H9 (cell line): Measurements from ENCODE around the gene RCHY1. TPM values are rescaled to one million over a fixed set of nuclear protein-coding genes. Genes with fewer than 3 reads are reported as not detected.

ENCODE experiments used
- DNase-seq: peaks from one replicate; pipeline ENCODE4 v3.0.0-alpha.2; 2017
- H2AFZ ChIP-seq: one replicate; pipeline ENCODE4 v1.6.1; 2013; ENCODE audit warnings: mild to moderate bottlenecking, low read length, control low read depth, moderate library complexity
- H2AK5ac ChIP-seq: 2 replicates; pipeline ENCODE4 v1.6.1; 2013; ENCODE audit warnings: low read length, control low read depth, mixed read lengths; ENCODE audit not compliant: insufficient read length
- H2BK120ac ChIP-seq: one replicate; pipeline ENCODE4 v1.6.1; 2013; ENCODE audit warnings: low read depth, mild to moderate bottlenecking, low read length, control low read depth, inconsistent platforms; ENCODE audit not compliant: poor library complexity, severe bottlenecking
- H2BK12ac ChIP-seq: 2 replicates; pipeline ENCODE4 v1.6.1; 2013; ENCODE audit warnings: low read length, control low read depth, mixed read lengths, low read depth; ENCODE audit not compliant: insufficient read length
- H2BK15ac ChIP-seq: 2 replicates; pipeline ENCODE4 v1.6.1; 2013; ENCODE audit warnings: low read depth, low read length, control low read depth
- H2BK20ac ChIP-seq: one replicate; pipeline ENCODE4 v1.6.1; 2013; ENCODE audit warnings: low read depth, mild to moderate bottlenecking, low read length, control low read depth, inconsistent platforms; ENCODE audit not compliant: poor library complexity, severe bottlenecking
- H2BK5ac ChIP-seq: 2 replicates; pipeline ENCODE4 v1.6.1; 2013; ENCODE audit warnings: low read length, control low read depth, mixed read lengths; ENCODE audit not compliant: insufficient read length
- H3K14ac ChIP-seq: 2 replicates; pipeline ENCODE4 v1.6.1; 2013; ENCODE audit warnings: low read length, control low read depth; ENCODE audit not compliant: insufficient read depth
- H3K18ac ChIP-seq: 2 replicates; pipeline ENCODE4 v1.6.1; 2013; ENCODE audit warnings: low read depth, mild to moderate bottlenecking, mixed read lengths, low read length, control low read depth; ENCODE audit not compliant: insufficient read length
- H3K23ac ChIP-seq: 2 replicates; pipeline ENCODE4 v1.6.1; 2013; ENCODE audit warnings: low read length, control low read depth, mixed read lengths, low read depth; ENCODE audit not compliant: insufficient read length
- H3K23me2 ChIP-seq: 2 replicates; pipeline ENCODE4 v1.6.1; 2013; ENCODE audit warnings: low read depth, mild to moderate bottlenecking, mixed read lengths, low read length, control low read depth; ENCODE audit not compliant: insufficient read length, poor library complexity, severe bottlenecking
- H3K27ac ChIP-seq: 2 replicates; pipeline ENCODE4 v1.5.1; 2013; ENCODE audit warnings: low read length, control low read depth, mixed read lengths, low read depth; ENCODE audit not compliant: insufficient read length
- H3K27me3 ChIP-seq: 2 replicates; pipeline ENCODE4 v1.6.1; 2013; ENCODE audit warnings: low read length, control low read depth, inconsistent platforms; ENCODE audit not compliant: insufficient read depth
- H3K4ac ChIP-seq: 2 replicates; pipeline ENCODE4 v1.6.1; 2013; ENCODE audit warnings: low read depth, mild to moderate bottlenecking, control low read depth, inconsistent platforms, low read length, moderate library complexity
- H3K4me1 ChIP-seq: 2 replicates; pipeline ENCODE4 v1.6.1; 2013; ENCODE audit warnings: low read length, control low read depth, inconsistent platforms; ENCODE audit not compliant: insufficient read depth
- H3K4me2 ChIP-seq: 2 replicates; pipeline ENCODE4 v1.6.1; 2013; ENCODE audit warnings: low read length, control low read depth, mixed read lengths; ENCODE audit not compliant: insufficient read length, insufficient read depth
- H3K56ac ChIP-seq: 2 replicates; pipeline ENCODE4 v1.6.1; 2013; ENCODE audit warnings: low read depth, mild to moderate bottlenecking, mixed read lengths, low read length, control low read depth; ENCODE audit not compliant: insufficient read length
- H3K79me1 ChIP-seq: 2 replicates; pipeline ENCODE4 v1.6.1; 2013; ENCODE audit warnings: low read depth, mild to moderate bottlenecking, moderate library complexity, low read length, control low read depth, inconsistent platforms; ENCODE audit not compliant: insufficient read depth, poor library complexity, severe bottlenecking
- H3K79me2 ChIP-seq: 2 replicates; pipeline ENCODE4 v1.6.1; 2013; ENCODE audit warnings: low read length, control low read depth, inconsistent platforms; ENCODE audit not compliant: insufficient read depth
- H3K9ac ChIP-seq: 2 replicates; pipeline ENCODE4 v1.6.1; 2013; ENCODE audit warnings: low read length, control low read depth, mixed read lengths; ENCODE audit not compliant: insufficient read length; ENCODE audit errors: extremely low read depth
- H3K9me3 ChIP-seq: one replicate; pipeline ENCODE4 v1.6.1; 2013; ENCODE audit warnings: low read depth, low read length, inconsistent platforms; ENCODE audit not compliant: control insufficient read depth
- H3T11ph ChIP-seq: one replicate; pipeline ENCODE4 v1.6.1; 2013; ENCODE audit warnings: mild to moderate bottlenecking, low read length, control low read depth, inconsistent platforms
- H4K20me1 ChIP-seq: one replicate; pipeline ENCODE4 v1.6.1; 2013; ENCODE audit not compliant: control insufficient read depth, insufficient read length, insufficient read depth
- H4K5ac ChIP-seq: 2 replicates; pipeline ENCODE4 v1.6.1; 2013; ENCODE audit warnings: low read depth, mild to moderate bottlenecking, mixed read lengths, low read length, control low read depth; ENCODE audit not compliant: insufficient read length
- H4K8ac ChIP-seq: replicated peaks from 2 replicates; pipeline ENCODE4 v1.6.1; 2013; ENCODE audit warnings: low read length, control low read depth, mixed read lengths, low read depth; ENCODE audit not compliant: insufficient read length
- H4K91ac ChIP-seq: 2 replicates; pipeline ENCODE4 v1.6.1; 2013; ENCODE audit warnings: low read depth, mild to moderate bottlenecking, moderate library complexity, mixed read lengths, low read length, control low read depth; ENCODE audit not compliant: insufficient read length
- H3K27ac Mint-ChIP-seq, 3 experiments: 2 replicates in 2 of 3; 3 replicates in 1 of 3; pipeline ENCODE4 v1.8.0; 2020 to 2021; ENCODE audit warnings: mixed read lengths in 3 of 3, mild to moderate bottlenecking in 1 of 3, moderate library complexity in 1 of 3
- H3K27me3 Mint-ChIP-seq: 2 replicates; pipeline ENCODE4 v1.8.0; 2021; ENCODE audit warnings: low read depth, mild to moderate bottlenecking, moderate library complexity, mixed read lengths
- H3K36me3 Mint-ChIP-seq, 3 experiments: 2 replicates in 2 of 3; 3 replicates in 1 of 3; pipeline ENCODE4 v1.8.0; 2020 to 2021; ENCODE audit warnings: low read depth in 3 of 3, mixed read lengths in 3 of 3; ENCODE audit not compliant: insufficient read depth in 1 of 3
- H3K4me1 Mint-ChIP-seq, 2 experiments: 2 replicates each; pipeline ENCODE4 v1.8.0; 2020; ENCODE audit warnings: mixed read lengths in 2 of 2
- H3K4me3 Mint-ChIP-seq, 2 experiments: 2 replicates in 1 of 2; 3 replicates in 1 of 2; pipeline ENCODE4 v1.8.0; 2020 to 2021; ENCODE audit warnings: mild to moderate bottlenecking in 2 of 2, mixed read lengths in 2 of 2, moderate library complexity in 1 of 2
- H3K9me3 Mint-ChIP-seq, 2 experiments: 2 replicates in 1 of 2; 3 replicates in 1 of 2; pipeline ENCODE4 v1.8.0; 2020; ENCODE audit warnings: mild to moderate bottlenecking in 2 of 2, mixed read lengths in 2 of 2, moderate library complexity in 1 of 2
- WGBS: extraction: QIAGEN DNeasy Blood & Tissue Kit; methylation state at CpG from one replicate; pipeline ENCODE4 v1.1.7; 2013; ENCODE audit warnings: missing lambda C conversion rate, low lambda C conversion rate, mixed read lengths; ENCODE audit not compliant: insufficient read length; ENCODE audit errors: extremely low coverage; 5-methylcytosine and 5-hydroxymethylcytosine counted together
- total RNA-seq: library from RNA; stranded (reverse); gene quantifications from 2 replicates; pipeline ENCODE4 v1.2.1, GENCODE V29; 2021
- TF ChIP-seq, protein P1 (sequence below): fragments of 200-600 bp; sonication (generic); conservative IDR thresholded peaks from 3 replicates; pipeline ENCODE4 v1.8.0; 2021; ENCODE audit warnings: antibody characterized with exemption, mild to moderate bottlenecking

Gene RCHY1
- total RNA-seq, 1 experiment from 2014 or later: 47.9 TPM

- TF ChIP-seq, protein P1, sequence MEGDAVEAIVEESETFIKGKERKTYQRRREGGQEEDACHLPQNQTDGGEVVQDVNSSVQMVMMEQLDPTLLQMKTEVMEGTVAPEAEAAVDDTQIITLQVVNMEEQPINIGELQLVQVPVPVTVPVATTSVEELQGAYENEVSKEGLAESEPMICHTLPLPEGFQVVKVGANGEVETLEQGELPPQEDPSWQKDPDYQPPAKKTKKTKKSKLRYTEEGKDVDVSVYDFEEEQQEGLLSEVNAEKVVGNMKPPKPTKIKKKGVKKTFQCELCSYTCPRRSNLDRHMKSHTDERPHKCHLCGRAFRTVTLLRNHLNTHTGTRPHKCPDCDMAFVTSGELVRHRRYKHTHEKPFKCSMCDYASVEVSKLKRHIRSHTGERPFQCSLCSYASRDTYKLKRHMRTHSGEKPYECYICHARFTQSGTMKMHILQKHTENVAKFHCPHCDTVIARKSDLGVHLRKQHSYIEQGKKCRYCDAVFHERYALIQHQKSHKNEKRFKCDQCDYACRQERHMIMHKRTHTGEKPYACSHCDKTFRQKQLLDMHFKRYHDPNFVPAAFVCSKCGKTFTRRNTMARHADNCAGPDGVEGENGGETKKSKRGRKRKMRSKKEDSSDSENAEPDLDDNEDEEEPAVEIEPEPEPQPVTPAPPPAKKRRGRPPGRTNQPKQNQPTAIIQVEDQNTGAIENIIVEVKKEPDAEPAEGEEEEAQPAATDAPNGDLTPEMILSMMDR: no peak
- no peaks in the 10 kb centered on the region; a peak in 1 of 5 replicates for H3K9me3 Mint-ChIP-seq
- Histone ChIP-seq H3K4ac (no peak overlapping the region), H4K8ac (no peak overlapping the region), H2BK120ac (no peak overlapping the region), H2BK5ac (no peak overlapping the region), H3K56ac (no peak overlapping the region), H3K4me1 (no peaks in the 10 kb centered on the region), H3T11ph (no peak overlapping the region), H3K9me3 (no peaks in the 10 kb centered on the region), H3K9ac (no peak overlapping the region), H3K4me2 (no peak overlapping the region), H4K5ac (no peak overlapping the region), H3K23me2 (no peaks in the 10 kb centered on the region), H3K23ac (no peak overlapping the region), H3K14ac (no peak overlapping the region), H3K27ac (no peak overlapping the region), H2AFZ (no peak overlapping the region), H3K18ac (no peak overlapping the region), H2AK5ac (no peak overlapping the region), H2BK12ac (no peak overlapping the region), H4K91ac (no peak overlapping the region), H3K27me3 (no peaks in the 10 kb centered on the region), H2BK20ac (no peak overlapping the region), H4K20me1 (peaks cover 2% of the 10 kb centered on the region), H2BK15ac (no peak overlapping the region), H3K79me1 (no peaks in the 10 kb centered on the region), H3K79me2 (no peaks in the 10 kb centered on the region)
- WGBS: no CpG with 5 or more reads among the region's 3 CpGs
- peaks cover 17 to 40% (median 36%) of the 10 kb centered on the region in 3 experiments for H3K36me3 Mint-ChIP-seq
- H3K4me1 Mint-ChIP-seq: no peaks in the 10 kb centered on the region
- H3K27ac Mint-ChIP-seq: no peak overlapping the region
- no peak for DNase-seq
- H3K27me3 Mint-ChIP-seq: no peaks in the 10 kb centered on the region
- no peak overlapping the region for H3K4me3 Mint-ChIP-seq
These were observed 37.0 kb downstream of the RCHY1 start for GRCh38 chr4:75477201-75477600.
